ENCODE data around the gene OR13C9. TPM values are rescaled to one million over a fixed set of nuclear protein-coding genes. Genes with fewer than 3 reads are reported as not detected.
"Not testable (repeated sequence)": the region's sequence is repeated elsewhere in the genome, so short reads cannot be mapped to it uniquely, and the experiment has no call there.

OR13C9 gene
- total RNA-seq, 1 experiment from 2014 or later = not detected

DNA sequence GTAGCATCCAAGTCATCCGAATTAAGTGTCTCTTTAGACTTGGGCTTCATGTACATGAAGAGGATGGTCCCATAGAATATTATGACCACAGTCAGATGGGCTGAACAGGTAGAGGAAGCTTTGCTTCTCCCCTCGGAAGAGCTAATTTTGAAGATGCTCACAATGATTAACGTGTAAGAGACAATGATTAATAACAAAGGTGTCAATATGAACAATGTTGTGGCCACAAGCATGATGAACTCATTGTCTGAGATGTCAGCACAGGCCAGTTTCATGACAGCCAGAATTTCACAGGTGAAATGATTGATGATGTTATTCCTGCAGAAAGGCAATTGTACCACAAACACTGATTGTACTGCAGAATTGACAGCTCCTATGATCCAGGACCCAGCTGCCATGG lies 13.2 kb downstream of the OR13C9 start:
- no TSS peak for BruUV-seq (replicated peaks)

DNA sequence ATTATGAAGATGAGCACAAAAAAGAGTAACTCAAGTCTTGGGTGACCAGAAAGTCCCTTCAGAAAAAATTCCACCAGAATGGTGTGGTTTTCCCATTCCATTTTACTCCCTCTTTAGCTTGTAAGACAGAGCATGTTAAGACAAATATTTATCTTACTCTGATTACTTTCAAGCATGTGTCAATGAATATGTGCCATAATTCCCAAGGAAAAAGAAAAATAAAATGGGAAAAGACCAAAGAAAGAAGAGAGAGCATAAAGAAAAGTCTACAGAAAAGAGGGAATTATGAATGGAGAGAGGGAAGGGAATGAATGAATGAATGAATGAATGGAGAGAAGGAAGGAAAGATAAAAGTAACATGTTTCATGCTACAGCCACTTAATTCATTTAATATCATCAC lies 18.7 kb downstream of the OR13C9 start, which contains the start of gene OR13C5:
Gene OR13C5 (minus strand): TSS at position 101 of the 400 bp plus-strand sequence. CDS start 0 bp downstream, at position 101.
- BruUV-seq (replicated peaks); H3K9me3 ChIP-seq (ENCODE audit: low read length); H3K27me3 ChIP-seq (ENCODE audit: low read length); CTCF ChIA-PET; H2AFZ ChIP-seq (ENCODE audit: low read length); H3K9me2 ChIP-seq (replicated peaks; ENCODE audit: low read length); H3K27ac ChIP-seq (ENCODE audit: low read length); H4K20me1 ChIP-seq (ENCODE audit: low read length); H3F3A ChIP-seq (ENCODE audit: low read length, unreplicated experiment); H3K4me1 ChIP-seq (ENCODE audit: insufficient read depth, low read length); H3K9ac ChIP-seq (ENCODE audit: low read length); H3K79me2 ChIP-seq (ENCODE audit: low read length); H3K36me3 ChIP-seq (ENCODE audit: low read depth, low read length); DNase-seq; ATAC-seq; intact Hi-C loops (cut with micrococcal nuclease); H3K4me2 ChIP-seq (ENCODE audit: low read length); POLR2A ChIA-PET (ENCODE audit: unreplicated experiment); H3K4me3 ChIP-seq (ENCODE audit: low read length): not testable (repeated sequence)

More for the DNA sequence above, 13.2 kb downstream of the OR13C9 start:
- ChIA-PET POLR2A (ENCODE audit: unreplicated experiment) (no interaction called here), CTCF (no interaction called here)
- Histone ChIP-seq H4K20me1 (ENCODE audit: low read length) (no peaks in the 10 kb centered on the region), H3K9me3 (ENCODE audit: low read length) (no peaks in the 10 kb centered on the region), H3K9me2 (replicated peaks; ENCODE audit: low read length) (no peaks in the 10 kb centered on the region), H3K27me3 (ENCODE audit: low read length) (0 out of 2 replicates have a peak, but pooled peaks cover 5% of the 10 kb centered on the region), H3F3A (ENCODE audit: low read length, unreplicated experiment) (no peaks in the 10 kb centered on the region), H3K4me3 (ENCODE audit: low read length) (no peak overlapping the region), H3K36me3 (ENCODE audit: low read depth, low read length) (no peaks in the 10 kb centered on the region), H3K79me2 (ENCODE audit: low read length) (no peaks in the 10 kb centered on the region), H3K4me2 (ENCODE audit: low read length) (no peak overlapping the region), H3K4me1 (ENCODE audit: insufficient read depth, low read length) (no peaks in the 10 kb centered on the region), H3K27ac (ENCODE audit: low read length) (no peak overlapping the region), H2AFZ (ENCODE audit: low read length) (no peak overlapping the region), H3K9ac (ENCODE audit: low read length) (no peak overlapping the region)
- DNase-seq (no peak), ATAC-seq (no peak)
- intact Hi-C loops (cut with micrococcal nuclease) = loop anchor here (5.0 kb wide), 1 partner anchor 108 kb away; no protein-coding TSS in a partner anchor
- no peak for TF ChIP-seq EZH2 (IDR thresholded peaks at IDR 0.05; ENCODE audit: low read length, unreplicated experiment)
- TF ChIP-seq, protein P1, sequence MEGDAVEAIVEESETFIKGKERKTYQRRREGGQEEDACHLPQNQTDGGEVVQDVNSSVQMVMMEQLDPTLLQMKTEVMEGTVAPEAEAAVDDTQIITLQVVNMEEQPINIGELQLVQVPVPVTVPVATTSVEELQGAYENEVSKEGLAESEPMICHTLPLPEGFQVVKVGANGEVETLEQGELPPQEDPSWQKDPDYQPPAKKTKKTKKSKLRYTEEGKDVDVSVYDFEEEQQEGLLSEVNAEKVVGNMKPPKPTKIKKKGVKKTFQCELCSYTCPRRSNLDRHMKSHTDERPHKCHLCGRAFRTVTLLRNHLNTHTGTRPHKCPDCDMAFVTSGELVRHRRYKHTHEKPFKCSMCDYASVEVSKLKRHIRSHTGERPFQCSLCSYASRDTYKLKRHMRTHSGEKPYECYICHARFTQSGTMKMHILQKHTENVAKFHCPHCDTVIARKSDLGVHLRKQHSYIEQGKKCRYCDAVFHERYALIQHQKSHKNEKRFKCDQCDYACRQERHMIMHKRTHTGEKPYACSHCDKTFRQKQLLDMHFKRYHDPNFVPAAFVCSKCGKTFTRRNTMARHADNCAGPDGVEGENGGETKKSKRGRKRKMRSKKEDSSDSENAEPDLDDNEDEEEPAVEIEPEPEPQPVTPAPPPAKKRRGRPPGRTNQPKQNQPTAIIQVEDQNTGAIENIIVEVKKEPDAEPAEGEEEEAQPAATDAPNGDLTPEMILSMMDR (conservative IDR thresholded peaks at IDR 0.05; ENCODE audit: low read depth, low read length) = no peak
- TF ChIP-seq EZH2phosphoT487 (IDR thresholded peaks at IDR 0.05; ENCODE audit: borderline replicate concordance, low read length) = no peak

DNA sequence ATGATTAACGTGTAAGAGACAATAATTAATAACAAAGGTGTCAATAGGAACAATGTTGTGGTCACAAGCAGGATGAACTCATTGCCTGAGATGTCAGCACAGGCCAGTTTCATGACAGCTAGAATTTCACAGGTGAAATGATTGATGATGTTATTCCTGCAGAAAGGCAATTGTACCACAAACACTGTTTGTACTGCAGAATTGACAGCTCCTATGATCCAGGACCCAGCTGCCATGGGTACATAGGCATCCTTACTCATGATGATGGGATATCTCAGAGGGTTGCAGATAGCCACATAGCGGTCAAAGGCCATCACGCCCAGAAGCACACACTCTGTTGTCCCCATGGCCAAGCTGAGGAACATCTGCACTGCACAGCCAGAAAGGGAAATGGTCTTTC lies 19.3 kb downstream of the OR13C9 start:
- H3K9me2 ChIP-seq (replicated peaks; ENCODE audit: low read length); H4K20me1 ChIP-seq (ENCODE audit: low read length); ATAC-seq; intact Hi-C loops (cut with micrococcal nuclease); H3K9me3 ChIP-seq (ENCODE audit: low read length); H3K27me3 ChIP-seq (ENCODE audit: low read length); H3K79me2 ChIP-seq (ENCODE audit: low read length); H3F3A ChIP-seq (ENCODE audit: low read length, unreplicated experiment); H3K4me3 ChIP-seq (ENCODE audit: low read length); H3K4me1 ChIP-seq (ENCODE audit: insufficient read depth, low read length); POLR2A ChIA-PET (ENCODE audit: unreplicated experiment); H3K36me3 ChIP-seq (ENCODE audit: low read depth, low read length); H2AFZ ChIP-seq (ENCODE audit: low read length); H3K27ac ChIP-seq (ENCODE audit: low read length); CTCF ChIA-PET; DNase-seq; BruUV-seq (replicated peaks); H3K4me2 ChIP-seq (ENCODE audit: low read length); H3K9ac ChIP-seq (ENCODE audit: low read length): not testable (repeated sequence)

DNA sequence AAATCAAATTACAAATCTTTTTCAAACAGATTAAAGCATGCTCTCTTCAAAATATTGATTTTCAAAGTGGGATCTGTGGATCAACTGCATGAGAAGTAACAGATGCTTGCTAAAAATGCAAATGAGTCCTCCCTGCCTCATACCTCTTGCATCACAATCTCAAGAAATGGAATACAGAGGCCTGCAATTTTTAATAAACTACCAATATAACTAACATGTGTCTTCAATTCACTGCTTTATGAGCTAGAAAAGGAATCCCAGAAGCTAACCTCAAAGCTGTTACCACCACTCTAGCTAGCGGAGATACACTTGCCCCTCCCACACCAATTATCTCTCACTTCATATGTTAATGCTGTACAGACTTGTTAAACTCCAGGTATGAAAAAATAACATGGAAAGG lies 28.4 kb downstream of the OR13C9 start:
- no TSS peak for BruUV-seq (replicated peaks)
- Histone ChIP-seq H3K4me1 (ENCODE audit: insufficient read depth, low read length) (no peaks in the 10 kb centered on the region), H3K9me2 (replicated peaks; ENCODE audit: low read length) (no peaks in the 10 kb centered on the region), H3K4me2 (ENCODE audit: low read length) (no peak overlapping the region), H2AFZ (ENCODE audit: low read length) (no peak overlapping the region), H3K4me3 (ENCODE audit: low read length) (no peak overlapping the region), H3K27me3 (ENCODE audit: low read length) (no peaks in the 10 kb centered on the region), H3K9me3 (ENCODE audit: low read length) (no peaks in the 10 kb centered on the region), H4K20me1 (ENCODE audit: low read length) (no peaks in the 10 kb centered on the region), H3K9ac (ENCODE audit: low read length) (no peak overlapping the region), H3K36me3 (ENCODE audit: low read depth, low read length) (no peaks in the 10 kb centered on the region), H3F3A (ENCODE audit: low read length, unreplicated experiment) (no peaks in the 10 kb centered on the region), H3K27ac (ENCODE audit: low read length) (no peak overlapping the region), H3K79me2 (ENCODE audit: low read length) (no peaks in the 10 kb centered on the region)
- DNase-seq (no peak), ATAC-seq (no peak)
- TF ChIP-seq EZH2 (IDR thresholded peaks at IDR 0.05; ENCODE audit: low read length, unreplicated experiment) = no peak
- TF ChIP-seq, protein P1 (conservative IDR thresholded peaks at IDR 0.05; ENCODE audit: low read depth, low read length) = no peak
- TF ChIP-seq EZH2phosphoT487 (IDR thresholded peaks at IDR 0.05; ENCODE audit: borderline replicate concordance, low read length) = no peak
- CTCF ChIA-PET = no interaction called here
- POLR2A ChIA-PET (ENCODE audit: unreplicated experiment) = no interaction called here
- intact Hi-C loops (cut with micrococcal nuclease) = no loop called here

Data from PC-3 (cell line).